Measurements from ENCODE around the gene DDX20. TPM values are rescaled to one million over a fixed set of nuclear protein-coding genes. Genes with fewer than 3 reads are reported as not detected.

The DDX20 gene
- total RNA-seq, 3 donors from 2014 or later: 14.1 to 28.0 (median 25.9) TPM

DNA sequence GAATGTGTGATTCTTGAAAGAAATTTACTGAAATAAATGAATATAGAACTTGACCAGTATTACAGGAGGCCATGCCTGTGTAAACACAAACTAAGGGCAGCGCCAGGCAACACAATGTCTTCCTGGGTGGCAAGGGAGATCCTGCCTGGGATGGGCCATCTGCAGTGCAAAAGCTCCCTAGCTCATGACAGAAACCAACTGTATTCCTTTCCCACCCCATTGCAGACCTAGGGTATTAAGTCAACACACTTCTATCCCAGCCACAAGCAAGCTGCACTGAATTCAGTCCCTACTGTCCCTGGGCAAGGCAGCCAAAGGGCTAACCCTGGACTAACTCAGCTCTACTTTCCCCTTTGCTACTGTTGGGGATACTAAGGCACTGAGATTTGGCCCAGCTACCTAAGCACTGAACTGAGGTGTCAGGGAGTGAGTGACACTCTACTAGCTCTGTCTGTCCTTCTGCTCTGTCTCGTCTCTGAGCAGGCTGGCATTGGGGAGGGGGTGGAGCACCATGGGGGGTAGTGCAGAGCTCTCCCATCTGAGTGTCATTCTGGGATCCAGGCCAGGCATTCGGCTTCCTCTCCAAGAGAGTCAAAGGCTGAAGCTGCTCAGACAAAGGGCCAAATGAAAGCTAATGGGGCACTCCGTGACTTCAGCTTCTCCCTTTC is 19.0 kb upstream of the DDX20 start:
- Histone ChIP-seq H3K4me1 (peaks cover 4 to 9% of the 10 kb centered on the region in 2 donors), H3K9me3 (no peaks in the 10 kb centered on the region), H3K27ac (peak overlapping the region in 1 of 2 donors; percentile 8), H3K4me3 (no peak overlapping the region), H3K27me3 (no peaks in the 10 kb centered on the region), H3K36me3 (no peaks in the 10 kb centered on the region)
- DNase-seq (ENCODE audit: low spot score in 2 of 2): no peak
- no peak for TF ChIP-seq POLR2A (IDR thresholded peaks at IDR 0.05)
- TF ChIP-seq POLR2AphosphoS5 (IDR thresholded peaks at IDR 0.05): no peak
- TF ChIP-seq, protein P1, sequence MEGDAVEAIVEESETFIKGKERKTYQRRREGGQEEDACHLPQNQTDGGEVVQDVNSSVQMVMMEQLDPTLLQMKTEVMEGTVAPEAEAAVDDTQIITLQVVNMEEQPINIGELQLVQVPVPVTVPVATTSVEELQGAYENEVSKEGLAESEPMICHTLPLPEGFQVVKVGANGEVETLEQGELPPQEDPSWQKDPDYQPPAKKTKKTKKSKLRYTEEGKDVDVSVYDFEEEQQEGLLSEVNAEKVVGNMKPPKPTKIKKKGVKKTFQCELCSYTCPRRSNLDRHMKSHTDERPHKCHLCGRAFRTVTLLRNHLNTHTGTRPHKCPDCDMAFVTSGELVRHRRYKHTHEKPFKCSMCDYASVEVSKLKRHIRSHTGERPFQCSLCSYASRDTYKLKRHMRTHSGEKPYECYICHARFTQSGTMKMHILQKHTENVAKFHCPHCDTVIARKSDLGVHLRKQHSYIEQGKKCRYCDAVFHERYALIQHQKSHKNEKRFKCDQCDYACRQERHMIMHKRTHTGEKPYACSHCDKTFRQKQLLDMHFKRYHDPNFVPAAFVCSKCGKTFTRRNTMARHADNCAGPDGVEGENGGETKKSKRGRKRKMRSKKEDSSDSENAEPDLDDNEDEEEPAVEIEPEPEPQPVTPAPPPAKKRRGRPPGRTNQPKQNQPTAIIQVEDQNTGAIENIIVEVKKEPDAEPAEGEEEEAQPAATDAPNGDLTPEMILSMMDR (IDR thresholded peaks at IDR 0.05): no peak
- intact Hi-C loops (cut with DNase I; ENCODE audit: low total_unique reads): no loop called here

GRCh38 chr1:111737216-111738132 is 18.2 kb upstream of the DDX20 start:
- no peaks in the 10 kb centered on the region for H3K36me3 ChIP-seq
- TF ChIP-seq POLR2A (IDR thresholded peaks at IDR 0.05): no peak
- TF ChIP-seq POLR2AphosphoS5 (IDR thresholded peaks at IDR 0.05): no peak
- TF ChIP-seq, protein P1 (IDR thresholded peaks at IDR 0.05): no peak
- intact Hi-C loops (cut with DNase I; ENCODE audit: low total_unique reads): no loop called here
- peaks cover 4 to 9% of the 10 kb centered on the region in 2 donors for H3K4me1 ChIP-seq
- H3K4me3 ChIP-seq: peak overlapping the region; percentile 54 to 89 (median 69)
- no peak for DNase-seq (ENCODE audit: low spot score in 2 of 2)
- no peaks in the 10 kb centered on the region for H3K9me3 ChIP-seq
- H3K27me3 ChIP-seq: no peaks in the 10 kb centered on the region
- peak overlapping the region; percentile 91 to 95 for H3K27ac ChIP-seq

- no peak for DNase-seq (ENCODE audit: low spot score in 2 of 2)
- intact Hi-C loops (cut with DNase I; ENCODE audit: low total_unique reads): no loop called here
- H3K27ac ChIP-seq: peak overlapping the region; percentile 91 to 95
These were observed 17.6 kb upstream of the DDX20 start for GRCh38 chr1:111738133-111738435.

DNA sequence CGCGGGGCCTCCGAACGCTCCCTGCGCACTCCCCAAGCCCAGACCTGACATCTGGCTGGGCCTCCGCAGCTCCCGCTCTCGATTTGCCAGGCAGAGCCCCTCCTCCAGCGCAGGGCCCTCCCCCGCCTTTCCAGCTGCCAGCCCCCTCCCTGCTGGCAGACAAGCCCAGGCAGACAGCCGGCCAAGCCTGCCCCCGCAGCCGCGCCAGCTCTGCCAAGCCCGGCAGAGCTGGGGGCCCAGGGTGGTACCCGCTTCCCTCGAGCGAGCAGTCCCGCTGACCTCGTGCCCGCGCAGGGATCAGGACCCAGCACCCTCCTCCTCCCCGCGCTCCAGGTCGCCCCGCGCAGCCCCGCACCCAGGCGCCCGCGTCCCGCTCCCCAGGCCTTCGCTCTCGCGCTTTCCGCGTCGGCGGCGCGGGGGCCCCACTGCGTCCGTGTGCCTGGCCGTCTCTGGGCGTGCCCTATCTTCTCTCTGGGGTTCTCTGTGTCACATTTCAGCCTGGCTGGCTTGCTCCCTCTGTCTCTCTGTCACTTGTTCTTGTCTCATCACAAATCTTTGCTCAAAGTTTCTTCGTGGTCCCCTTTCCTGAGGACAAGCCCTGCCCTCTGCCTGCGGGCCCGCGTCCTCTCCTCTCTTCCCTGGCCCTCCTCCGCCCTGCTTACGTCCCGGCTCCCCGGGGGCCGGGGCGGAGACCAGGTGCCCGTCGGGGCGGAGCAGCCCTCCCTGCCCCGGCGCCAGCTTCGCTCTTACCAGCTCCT is 17.1 kb upstream of the DDX20 start:
- TF ChIP-seq, protein P1 (IDR thresholded peaks at IDR 0.05): no peak
- TF ChIP-seq POLR2A (IDR thresholded peaks at IDR 0.05): peak; percentile 14
- Histone ChIP-seq H3K4me3 (peak overlapping the region; percentile 54 to 89 (median 69)), H3K9me3 (no peaks in the 10 kb centered on the region), H3K4me1 (peaks cover 3 to 9% of the 10 kb centered on the region in 2 donors), H3K27me3 (no peaks in the 10 kb centered on the region), H3K27ac (peak overlapping the region; percentile 91 to 95), H3K36me3 (no peaks in the 10 kb centered on the region)
- intact Hi-C loops (cut with DNase I; ENCODE audit: low total_unique reads): no loop called here
- peak; percentile 57 to 66 for DNase-seq (ENCODE audit: low spot score in 2 of 2)

More at GRCh38 chr1:111738133-111738435, 17.6 kb upstream of the DDX20 start:
- H3K4me1 ChIP-seq: peaks cover 4 to 9% of the 10 kb centered on the region in 2 donors
- H3K36me3 ChIP-seq: no peaks in the 10 kb centered on the region
- H3K9me3 ChIP-seq: no peaks in the 10 kb centered on the region
- H3K4me3 ChIP-seq: peak overlapping the region; percentile 54 to 89 (median 69)
- TF ChIP-seq, protein P1 (IDR thresholded peaks at IDR 0.05): no peak
- no peak for TF ChIP-seq POLR2AphosphoS5 (IDR thresholded peaks at IDR 0.05)
- TF ChIP-seq POLR2A (IDR thresholded peaks at IDR 0.05): no peak
- no peaks in the 10 kb centered on the region for H3K27me3 ChIP-seq
